NCI-H1048 (cell line): Measurements from ENCODE around the gene KEL.

Source experiments
- DNase-seq: peaks from one replicate; lab custom pipeline; 2025; lab: John Stamatoyannopoulos, UW

Gene KEL

DNA sequence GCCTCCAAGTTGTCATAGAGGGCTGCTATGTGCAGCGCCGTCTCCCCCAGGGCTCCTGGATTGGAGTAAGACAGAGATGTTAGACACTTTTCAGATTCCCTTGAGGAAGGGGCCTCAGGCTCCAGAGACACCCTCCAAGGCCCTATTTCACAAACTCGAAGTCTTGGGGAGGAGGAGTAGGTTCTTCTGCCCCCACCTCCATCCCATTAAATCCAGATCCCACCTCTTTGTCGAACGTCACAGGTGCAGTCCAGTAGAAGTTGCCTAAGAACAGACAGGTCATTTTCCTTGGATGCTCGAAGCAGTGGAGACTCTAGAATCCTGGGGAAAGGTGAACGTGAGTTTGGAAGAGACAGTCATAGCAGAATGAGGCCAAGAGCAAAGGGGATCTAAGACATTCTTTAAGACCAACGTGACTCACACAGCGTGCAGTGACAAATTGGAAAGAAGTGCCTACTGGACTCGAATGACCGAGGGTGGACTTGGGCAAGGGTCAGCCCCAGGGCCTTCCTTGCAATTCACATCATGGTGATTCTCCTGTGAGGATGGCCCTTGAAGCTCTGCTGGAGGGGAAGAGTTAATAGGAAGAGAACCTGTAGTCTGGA is 31.9 kb downstream of the KEL start:
- DNase-seq: no peak

DNA sequence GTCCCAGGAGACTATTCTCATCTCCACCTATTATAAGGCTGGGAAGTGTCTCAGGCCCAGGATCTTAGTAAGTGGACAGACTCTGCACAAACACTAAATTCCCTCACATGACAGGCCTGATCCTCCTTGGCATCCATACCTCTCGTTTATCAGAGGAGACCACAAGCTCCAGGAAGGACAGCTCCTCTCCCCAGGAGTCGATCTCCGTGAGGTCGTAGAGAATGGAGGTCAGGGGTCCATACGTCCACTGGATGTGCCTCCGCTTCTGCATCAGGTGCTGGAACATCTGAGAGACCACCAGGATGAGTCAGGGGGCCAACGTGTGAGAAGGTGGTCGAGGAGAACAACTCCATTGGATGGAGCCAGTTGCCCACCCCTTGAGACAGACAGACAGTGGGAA is 34.2 kb downstream of the KEL start:
- no peak for DNase-seq

DNA sequence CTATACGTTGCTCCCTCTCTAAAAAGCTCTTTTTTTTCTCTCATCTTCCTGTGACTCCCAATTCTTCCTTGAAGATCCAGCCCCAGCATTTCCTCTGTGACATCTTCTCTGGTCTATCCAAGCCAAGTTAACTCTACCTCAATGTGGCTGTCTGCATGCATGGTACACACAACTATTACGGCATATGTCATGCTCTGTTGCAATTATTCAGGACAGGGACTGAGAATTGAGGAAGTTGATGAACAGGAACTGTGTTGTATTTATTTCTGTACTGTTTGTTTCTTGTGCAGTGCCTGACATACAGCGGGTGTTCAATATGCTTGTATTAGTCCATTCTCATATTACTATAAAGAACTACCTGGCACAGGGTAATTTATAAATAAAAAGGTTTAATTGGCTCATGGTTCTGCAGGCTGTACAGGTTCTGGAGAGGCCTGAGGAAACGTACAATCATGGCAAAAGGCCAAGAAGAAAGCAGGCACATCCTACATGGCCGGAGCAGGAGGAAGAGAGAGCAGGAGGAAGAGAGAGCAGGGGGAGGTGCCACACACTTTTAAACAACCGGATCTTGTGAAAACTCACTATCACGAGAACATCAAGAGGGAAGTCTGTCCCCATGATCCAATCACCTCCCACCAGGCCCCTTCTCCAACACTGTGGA is 34.9 kb downstream of the KEL start:
- no peak for DNase-seq

DNA sequence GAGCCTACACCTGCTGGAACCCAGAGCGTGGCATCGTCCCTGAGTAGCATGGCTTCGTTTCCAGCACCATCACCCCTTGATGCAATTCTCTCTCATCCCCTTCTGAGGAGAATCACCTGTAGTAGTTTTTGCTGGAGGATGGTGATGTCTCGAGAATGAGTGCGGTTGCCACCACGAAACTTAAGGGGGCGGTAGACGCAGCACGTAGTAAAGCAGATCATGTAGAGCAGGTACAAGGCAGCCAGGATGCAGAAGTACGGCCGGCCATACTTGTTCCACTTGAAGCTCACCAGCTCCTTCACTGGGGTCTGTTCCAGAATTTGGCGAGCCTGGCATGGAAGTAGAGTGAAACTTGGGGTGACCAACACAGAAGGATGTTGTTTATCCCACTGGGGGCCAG is 36.8 kb downstream of the KEL start:
- DNase-seq: no peak

DNA sequence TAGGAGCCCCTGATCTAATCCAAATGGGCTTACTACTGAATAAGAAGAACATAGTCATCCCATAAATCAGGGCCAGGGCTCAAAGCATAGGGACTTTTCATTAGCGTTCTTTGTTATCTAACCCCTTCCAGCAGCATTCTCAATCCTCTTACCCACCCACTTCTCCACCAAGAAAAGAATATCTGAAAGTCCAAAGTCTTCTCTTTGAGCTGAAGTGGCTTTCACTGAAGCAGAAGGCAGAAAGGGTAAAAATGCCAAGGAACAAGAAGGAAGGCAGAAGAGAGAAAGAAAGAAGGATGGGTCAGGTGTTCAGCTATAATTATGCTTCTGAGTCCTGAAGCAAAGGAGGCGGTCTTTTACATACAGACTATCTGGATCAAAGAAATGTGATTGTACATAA is 38.8 kb downstream of the KEL start:
- no peak for DNase-seq

DNA sequence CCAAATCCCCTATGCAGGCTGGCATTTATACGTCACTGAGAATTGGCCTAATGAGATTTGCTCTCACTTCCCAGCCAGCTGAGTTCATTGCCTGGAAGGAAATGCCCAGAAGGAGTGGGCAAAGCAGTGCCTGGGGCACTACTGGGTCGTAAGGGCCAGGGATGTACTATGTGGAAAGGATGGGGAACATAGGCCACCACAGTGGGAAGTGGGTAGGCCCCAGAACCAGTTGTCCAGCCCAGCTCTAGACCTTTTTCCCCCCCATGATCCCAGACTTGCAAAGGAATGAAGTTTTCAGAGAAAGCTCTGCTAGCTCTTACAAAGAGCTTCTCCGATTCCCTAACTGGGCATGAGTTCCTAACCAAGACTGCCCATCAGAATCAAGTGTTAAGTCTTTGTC is 42.5 kb downstream of the KEL start:
- no peak for DNase-seq

DNA sequence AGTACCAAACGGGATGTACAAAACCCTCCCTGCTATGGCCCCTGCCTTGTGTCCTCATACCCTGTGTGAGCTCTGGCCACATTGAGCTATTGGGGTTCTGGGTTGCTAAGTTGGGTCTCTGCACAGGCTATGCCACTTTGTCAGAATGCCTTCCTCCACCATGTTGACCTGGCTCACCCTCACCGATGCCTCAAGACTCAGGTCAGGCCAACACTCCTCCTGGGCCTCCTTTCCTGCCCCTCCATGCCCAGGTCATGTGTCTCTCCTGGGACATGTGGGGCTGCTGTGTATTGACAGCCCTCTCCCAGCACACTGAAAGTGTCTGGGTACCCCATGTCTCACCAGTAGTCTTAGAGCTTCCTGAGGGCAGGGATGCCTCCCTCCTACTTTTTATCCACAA is 43.3 kb downstream of the KEL start:
- DNase-seq: no peak

DNA sequence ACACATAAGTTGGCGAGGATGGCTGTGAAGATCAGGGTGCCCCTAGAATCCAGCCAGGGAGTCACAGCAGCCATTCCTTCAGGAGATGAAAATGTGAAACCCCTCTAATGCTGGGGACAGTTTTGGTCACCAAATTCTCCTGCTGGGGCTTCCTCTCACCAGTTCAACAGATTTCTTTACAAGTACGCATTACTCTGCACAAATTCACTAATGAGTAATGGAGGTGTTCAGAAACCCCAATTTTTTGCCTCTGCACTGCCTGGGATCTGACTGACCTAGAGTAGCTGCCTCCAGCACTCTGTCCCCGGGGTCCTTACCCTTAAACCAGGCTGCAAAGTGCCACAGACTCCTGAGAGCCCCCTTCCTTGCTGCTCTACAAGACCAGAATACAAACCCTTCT is 44.7 kb downstream of the KEL start:
- no peak for DNase-seq

DNA sequence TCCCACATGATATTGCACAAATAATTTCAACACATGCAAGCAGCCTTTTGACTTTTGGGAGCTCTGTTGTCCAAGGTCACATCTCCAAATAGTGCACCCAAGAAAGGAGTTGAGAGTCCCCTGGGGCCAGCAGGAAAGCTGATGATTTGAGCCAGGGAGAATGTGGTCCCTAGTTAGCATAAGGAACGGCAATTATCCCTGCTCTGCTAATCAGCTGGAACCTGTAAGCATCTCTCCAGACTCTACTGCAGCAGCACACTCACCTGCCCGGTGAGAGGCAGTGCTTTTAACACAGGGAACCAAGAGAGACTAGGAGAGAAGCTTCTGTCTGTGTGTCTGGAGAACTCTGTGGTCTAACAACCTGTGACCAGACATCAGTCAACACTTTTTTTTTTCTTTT is 45.7 kb downstream of the KEL start:
- DNase-seq: no peak

DNA sequence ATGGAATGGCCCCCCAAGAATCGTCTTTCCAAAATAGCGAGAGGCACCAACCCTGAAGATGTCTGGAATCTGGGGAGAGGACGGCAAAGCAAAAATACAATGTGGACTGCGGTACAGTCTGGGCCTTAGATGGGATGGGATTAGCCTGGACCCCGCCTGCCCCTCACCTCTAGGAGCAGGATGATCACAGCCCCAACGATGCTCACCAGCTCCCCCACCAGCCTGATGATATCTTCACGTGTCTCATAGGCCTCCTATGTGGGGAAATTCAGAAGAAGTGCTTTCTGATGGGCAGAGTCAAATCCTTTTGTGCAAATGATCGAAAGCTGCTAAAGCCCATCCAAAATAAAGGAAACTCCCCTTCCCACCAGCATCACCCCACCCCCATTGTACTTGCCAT is 46.8 kb downstream of the KEL start:
- DNase-seq: no peak

DNA sequence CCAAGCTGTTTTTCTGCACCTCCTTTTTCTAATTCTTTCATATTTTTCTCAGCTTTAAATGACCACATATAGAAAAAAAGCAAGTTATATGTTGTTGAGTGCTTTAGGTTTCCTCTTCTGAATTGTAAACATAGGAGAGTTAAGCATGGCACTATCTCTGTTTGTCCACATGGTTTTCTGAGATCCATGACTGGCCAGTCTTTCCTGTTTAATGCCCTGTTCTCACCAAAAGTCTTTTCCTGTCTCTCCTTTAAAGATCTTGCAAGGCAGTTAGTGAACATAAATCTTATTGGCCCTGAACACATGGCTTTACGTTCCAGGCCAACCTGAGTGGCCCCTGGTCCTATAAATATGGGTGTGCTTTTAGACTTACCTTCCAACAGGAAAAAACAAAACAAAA is 48.0 kb downstream of the KEL start:
- no peak for DNase-seq

DNA sequence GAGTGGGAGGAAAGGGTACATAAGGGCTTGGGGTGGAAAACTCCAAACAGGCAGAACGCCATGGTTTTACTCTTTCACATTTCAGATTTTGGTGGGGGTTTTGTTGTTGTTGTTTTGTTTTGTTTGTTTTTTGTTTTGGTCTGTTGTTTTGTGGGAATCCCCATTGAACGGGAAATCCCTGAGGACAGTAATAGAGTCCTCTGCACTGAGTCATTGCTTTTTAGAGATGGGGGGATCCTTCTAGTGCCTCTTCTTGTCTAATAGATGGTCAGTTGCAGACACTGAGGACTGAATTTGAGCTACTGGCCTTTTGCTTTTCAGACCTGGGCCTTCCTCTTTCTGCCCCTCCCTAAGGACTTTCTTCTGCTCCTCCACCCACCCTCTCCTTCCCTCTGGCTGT is 48.6 kb downstream of the KEL start:
- no peak for DNase-seq

DNA sequence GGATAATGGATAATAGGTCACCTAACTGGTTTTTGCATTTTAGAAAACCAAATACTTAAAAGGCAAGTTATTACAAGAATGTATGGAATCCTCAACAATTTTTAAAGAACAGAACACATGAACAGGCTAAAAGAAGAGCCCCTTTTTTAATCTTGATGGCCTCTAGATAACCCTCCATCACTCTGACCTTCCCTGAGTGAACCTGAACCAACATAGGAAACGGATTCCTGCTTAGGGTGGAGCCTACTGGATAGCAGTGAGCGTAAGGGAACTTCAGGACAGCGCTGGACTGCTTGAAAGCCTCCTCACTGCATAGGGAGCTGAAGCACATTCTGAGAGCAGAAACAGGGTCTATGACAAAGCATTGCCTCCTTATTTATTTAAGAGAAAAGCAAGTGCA is 49.1 kb downstream of the KEL start:
- no peak for DNase-seq

DNA sequence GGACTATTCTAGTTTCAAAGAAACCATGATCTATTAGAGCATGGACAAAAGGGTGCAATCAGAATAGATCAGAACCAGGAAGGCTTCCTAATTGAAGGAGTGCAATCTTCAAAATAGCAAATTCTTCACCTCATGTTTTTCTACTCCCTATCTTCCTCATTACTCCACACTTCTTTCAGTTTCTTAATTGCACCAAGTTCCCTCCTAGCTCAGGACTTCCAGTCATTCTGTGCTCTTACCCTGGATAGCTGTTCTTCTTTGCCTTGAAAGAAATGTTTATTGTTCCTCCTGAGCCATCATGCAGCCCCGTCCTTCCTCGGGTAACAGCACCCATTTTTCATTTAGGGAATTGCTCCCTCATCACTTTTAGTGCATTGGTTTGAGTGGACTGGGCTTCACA is 51.7 kb downstream of the KEL start:
- DNase-seq: no peak

DNA sequence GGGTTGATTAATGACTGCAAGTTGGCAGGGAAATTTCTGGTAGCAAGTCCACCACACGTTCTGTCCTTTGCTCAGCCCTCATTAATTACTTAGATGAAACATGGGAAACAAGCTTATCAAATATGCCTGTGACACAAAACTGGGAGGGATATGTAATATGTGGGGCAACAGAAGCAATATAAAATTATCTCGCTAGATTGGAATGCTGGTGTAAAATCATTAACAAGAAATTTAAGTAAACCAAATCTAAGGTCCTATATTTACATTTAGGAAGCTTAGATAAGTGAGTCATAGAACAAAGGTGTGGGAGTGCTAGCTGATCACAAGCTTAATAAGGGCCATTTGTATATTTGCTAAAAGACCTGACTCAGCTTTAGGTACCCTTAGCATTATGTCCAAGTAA is 52.1 kb downstream of the KEL start:
- DNase-seq: no peak

DNA sequence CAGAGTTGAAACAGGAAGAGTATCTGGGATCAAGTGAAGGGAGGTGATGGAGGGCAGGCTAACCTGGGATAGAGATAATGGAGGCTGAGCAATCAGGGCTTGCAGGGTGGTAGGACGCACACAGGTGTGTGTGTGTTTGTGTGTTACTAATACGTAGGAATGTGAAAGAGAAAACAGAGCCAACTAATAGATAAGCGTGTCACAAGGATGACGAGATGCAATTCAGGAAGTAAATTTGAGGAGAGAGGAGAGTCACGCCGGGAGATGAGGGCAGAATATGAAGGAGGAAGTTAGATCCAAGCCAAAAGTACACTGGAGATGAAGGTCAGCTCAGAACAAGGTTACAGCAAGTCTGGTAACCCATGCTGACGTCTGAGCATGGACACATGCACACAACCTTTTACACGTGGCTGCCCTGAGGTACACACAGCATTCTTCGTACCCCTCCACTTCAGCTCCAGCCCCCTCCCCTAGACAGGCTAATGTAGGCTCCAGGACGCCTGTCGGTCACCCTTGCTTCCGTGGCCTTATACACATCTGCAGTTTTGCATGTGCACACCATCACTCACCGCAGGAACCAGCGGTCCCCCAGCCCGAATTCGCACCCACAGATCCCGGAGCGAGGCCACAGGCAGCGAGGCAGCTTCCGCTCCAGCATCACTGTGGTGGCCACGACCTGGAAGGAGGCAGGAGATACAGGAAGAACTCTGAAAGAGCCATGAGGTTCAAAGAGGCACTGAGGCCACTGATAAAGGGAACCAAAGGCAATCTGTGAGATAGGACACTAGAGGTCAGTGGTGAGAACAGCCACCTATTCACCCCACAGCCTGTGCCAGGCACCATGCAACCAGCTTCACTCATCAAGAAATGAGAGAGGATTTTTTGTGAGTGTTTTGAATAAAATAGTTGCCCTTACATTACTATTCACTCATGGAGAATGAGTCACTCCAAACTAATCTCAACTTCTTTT is 53.0 kb downstream of the KEL start:
- no peak for DNase-seq

DNA sequence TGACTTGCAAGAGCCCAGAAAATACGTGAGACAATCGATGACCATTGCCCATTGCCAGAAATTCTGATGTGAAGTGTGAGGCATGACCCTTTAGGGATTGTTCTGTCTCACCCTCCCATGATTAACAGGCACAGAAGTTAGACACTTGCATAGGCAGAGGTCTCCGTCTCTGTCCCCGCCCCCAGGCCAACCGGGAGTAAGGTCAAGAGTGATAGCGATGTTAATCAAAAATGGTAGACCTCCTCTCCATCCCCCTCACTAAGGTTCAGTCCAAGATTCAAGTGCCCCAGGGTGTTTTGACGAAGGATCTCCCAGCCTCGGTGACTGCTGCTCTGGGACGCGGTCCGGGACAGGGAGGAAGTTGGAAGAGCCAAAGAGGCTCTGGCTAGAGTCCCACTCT is 53.9 kb downstream of the KEL start:
- DNase-seq: no peak

DNA sequence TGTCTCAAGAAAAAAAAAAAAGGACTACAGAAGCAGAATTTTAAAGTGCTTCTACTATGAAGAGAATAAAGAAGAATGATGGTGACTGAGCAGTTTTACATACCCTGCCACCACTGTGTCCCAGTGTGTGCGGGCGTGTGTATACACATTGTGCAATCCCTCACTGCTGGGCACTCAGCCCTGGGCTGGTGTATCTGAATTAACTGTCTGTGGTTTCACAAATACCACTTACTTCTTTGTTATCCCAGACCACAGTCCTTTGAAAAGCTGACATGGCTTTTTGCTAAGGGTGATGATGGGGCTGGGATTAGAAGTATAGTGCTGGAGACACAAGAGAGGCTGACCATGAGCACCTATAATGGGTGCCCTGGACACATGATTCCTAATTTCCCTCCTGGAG is 55.5 kb downstream of the KEL start:
- DNase-seq: no peak

DNA sequence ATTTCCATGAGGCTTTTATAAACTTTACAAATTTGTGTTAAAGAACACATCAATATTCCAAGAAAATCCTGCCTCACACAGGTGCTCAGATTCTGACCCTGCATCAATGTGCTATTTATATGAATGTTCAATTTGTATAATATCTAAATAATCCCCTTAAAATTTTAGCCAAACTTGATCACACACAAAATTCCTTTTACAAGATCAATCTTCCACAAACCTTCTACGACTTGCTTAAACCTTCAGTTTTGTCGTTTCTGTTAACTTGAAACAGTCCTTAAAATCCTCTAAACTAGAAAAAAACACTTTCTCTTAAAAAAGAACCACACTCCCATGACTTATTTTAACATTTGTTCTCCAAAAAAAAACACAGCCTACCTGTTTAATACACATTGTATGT is 56.4 kb downstream of the KEL start:
- no peak for DNase-seq

DNA sequence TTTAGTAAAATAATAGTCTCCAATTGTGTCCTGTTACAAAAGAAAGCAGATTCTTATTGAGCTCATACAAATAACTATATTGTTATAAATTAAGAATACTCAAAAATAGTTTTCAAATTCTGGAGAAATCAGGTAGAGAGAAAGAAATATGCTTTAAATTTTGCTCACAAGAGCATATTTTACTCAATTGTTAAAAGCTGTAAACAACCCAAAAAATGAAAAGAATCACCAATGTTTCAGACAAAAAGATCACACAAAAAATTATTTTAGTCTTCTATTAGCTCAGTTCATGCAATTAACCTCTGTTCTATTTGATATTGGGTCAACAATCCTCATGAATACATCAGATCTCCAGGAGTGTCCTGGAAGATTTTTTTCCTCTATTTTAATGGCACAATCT is 58.0 kb downstream of the KEL start:
- no peak for DNase-seq

DNA sequence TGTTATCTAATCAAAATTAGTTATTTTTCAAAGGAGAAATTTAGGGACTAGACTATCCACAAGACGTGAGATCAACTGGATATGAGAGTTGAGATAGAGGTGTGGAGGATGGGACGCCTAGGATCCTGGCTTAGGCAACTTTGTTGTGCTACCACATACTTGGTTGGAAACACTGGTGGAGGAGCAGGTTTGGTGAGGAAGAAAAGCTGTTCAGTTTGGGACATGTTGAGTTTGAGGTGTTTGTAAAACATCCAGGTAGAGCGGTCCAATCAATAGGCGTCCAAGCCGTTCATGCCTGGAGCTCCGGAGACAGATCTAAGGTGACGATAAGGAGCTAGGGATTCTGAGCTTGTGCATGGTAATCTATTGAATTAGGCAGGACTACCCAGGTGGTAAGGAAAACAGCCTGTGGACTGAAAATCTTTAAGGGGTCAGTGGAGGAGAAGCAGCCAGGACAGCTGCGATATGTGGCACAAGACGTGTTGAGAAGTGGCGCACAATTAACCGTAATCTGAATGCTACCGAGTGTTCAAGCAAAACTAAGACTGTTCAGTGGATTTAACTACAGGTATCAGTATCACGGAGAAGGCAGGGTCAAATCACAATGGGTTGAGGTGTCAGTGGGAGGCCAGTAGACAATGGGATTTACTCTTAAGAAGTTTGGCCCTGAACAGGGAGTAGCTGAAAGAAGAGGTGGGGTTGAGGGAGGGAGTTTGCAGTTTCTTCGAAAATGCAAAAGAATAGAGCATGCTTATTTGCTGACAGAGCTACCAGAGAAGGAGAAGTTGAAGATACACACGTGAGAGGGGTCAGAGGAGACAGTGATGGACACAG is 60.5 kb downstream of the KEL start:
- DNase-seq: no peak

DNA sequence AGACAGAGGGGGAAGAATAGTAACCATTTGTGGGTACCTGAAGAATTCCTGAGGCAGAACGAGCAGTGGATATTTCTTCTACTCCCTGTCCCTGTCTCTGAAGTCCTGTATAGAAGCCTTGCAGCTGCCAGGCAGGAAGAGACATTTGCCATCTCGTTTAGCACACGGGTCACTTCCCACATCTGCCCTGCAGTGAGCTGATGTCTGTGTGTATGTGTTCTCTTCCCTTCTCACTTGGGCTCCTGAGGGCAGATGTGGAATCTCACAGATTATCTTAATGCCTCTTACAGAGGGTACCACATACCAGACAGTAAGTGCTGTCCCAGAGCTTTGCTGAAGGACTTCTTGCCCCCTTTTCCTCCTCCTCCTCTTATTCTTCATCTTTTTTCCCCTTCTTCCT is 62.5 kb downstream of the KEL start:
- no peak for DNase-seq
